ENCODE data around the gene MYPN. TPM values are rescaled to one million over a fixed set of nuclear protein-coding genes. Genes with fewer than 3 reads are reported as not detected.
"Not testable (repeated sequence)": the region's sequence is repeated elsewhere in the genome, so short reads cannot be mapped to it uniquely, and the experiment has no call there.

The MYPN gene, protein sequence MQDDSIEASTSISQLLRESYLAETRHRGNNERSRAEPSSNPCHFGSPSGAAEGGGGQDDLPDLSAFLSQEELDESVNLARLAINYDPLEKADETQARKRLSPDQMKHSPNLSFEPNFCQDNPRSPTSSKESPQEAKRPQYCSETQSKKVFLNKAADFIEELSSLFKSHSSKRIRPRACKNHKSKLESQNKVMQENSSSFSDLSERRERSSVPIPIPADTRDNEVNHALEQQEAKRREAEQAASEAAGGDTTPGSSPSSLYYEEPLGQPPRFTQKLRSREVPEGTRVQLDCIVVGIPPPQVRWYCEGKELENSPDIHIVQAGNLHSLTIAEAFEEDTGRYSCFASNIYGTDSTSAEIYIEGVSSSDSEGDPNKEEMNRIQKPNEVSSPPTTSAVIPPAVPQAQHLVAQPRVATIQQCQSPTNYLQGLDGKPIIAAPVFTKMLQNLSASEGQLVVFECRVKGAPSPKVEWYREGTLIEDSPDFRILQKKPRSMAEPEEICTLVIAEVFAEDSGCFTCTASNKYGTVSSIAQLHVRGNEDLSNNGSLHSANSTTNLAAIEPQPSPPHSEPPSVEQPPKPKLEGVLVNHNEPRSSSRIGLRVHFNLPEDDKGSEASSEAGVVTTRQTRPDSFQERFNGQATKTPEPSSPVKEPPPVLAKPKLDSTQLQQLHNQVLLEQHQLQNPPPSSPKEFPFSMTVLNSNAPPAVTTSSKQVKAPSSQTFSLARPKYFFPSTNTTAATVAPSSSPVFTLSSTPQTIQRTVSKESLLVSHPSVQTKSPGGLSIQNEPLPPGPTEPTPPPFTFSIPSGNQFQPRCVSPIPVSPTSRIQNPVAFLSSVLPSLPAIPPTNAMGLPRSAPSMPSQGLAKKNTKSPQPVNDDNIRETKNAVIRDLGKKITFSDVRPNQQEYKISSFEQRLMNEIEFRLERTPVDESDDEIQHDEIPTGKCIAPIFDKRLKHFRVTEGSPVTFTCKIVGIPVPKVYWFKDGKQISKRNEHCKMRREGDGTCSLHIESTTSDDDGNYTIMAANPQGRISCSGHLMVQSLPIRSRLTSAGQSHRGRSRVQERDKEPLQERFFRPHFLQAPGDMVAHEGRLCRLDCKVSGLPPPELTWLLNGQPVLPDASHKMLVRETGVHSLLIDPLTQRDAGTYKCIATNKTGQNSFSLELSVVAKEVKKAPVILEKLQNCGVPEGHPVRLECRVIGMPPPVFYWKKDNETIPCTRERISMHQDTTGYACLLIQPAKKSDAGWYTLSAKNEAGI (N-terminal part only)
- total RNA-seq = 196 TPM
- long read RNA-seq, partial matches to known transcripts = 115 of 140 reads
- long read RNA-seq, other reads (novel, unspliced or antisense) = 25 of 140 reads

DNA sequence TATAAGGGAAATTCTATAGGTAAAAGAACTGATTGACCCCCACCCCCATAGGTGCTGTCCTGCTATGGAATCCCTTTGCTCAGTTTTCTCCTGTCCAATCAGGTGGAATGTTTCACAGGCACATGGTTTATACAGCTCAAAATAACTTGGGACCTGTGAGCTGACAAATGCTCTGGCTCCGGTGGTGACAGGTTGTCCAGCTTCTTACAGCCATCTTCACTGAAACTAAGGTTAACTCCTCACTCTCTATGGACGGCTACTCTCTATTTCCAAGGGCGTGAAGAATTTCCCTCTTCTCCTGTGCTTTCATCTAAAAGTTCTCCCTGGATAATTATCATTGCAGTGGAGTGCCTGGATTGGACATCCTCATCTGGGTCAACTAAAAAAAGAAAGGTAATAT, at the start of gene MYPN:
MYPN (plus strand) TSS at position 158 of the 400 bp plus-strand sequence. CDS start 11,951 bp downstream, outside the sequence.
- no peak for DNase-seq (ENCODE audit: low spot score)
- intact Hi-C loops (cut with DNase I) = no loop called here

DNA sequence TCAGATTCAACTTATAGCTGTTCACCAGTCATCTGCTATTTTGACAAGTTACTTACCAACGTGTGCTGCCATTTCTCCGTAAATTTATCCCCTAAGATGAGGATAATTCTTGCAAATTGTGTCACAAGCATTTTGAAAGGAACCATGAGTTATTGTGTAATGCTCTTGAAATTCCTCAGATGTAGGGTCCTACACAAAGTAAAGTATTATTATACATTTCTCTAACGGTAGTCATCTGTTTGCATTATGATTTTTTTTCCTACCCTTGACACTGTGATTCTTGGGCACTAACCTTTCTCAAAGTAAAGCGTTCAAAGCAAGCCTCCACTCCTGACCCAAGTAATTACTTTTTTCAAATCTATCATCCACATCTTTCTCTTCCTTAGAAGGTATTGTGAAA, 42.3 kb upstream of the MYPN start:
- intact Hi-C loops (cut with DNase I) = no loop called here
- no peak for DNase-seq (ENCODE audit: low spot score)

DNA sequence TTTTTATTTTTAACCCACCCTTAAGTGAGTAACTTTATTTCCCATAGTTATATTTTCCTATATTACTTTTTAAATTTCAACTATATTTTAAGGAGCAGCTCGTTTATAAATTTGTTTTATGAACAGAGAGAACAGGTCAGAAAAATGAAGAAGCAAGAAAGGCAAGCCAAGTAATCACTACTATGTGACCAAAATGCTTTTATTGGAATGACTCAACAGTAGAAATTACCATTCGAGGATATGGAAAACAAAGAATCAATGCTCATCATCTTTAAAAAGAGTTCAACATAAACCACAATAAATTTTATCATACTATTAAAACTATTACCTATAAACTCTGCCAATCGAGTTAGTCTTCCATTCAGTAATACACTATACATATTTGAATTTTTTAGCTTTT, 41.8 kb upstream of the MYPN start:
- DNase-seq (ENCODE audit: low spot score) = no peak
- intact Hi-C loops (cut with DNase I) = no loop called here

DNA sequence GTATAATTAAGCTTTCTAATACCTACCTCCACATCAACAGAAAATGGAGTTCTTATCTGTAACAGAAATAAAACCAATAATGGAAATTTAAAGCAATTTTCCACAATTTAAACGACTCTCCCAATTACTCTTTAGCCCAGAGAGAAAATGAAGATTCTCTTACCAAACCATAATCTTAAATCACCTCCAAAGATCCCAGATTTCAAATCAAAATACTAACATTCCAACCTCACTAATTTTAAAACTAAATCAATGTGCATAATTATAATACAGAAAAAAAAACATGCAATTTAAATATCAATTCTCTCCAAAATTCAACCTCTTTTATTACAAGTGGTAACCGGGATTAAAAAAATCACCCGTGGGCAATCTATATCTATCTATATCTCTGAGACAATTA, 35.7 kb upstream of the MYPN start:
- no peak for DNase-seq (ENCODE audit: low spot score)
- intact Hi-C loops (cut with DNase I) = loop anchor here (1.0 to 10.0 kb wide), 2 partner anchors 189 to 261 kb away; partner anchors contain the start of genes HNRNPH3, PBLD and SIRT1

DNA sequence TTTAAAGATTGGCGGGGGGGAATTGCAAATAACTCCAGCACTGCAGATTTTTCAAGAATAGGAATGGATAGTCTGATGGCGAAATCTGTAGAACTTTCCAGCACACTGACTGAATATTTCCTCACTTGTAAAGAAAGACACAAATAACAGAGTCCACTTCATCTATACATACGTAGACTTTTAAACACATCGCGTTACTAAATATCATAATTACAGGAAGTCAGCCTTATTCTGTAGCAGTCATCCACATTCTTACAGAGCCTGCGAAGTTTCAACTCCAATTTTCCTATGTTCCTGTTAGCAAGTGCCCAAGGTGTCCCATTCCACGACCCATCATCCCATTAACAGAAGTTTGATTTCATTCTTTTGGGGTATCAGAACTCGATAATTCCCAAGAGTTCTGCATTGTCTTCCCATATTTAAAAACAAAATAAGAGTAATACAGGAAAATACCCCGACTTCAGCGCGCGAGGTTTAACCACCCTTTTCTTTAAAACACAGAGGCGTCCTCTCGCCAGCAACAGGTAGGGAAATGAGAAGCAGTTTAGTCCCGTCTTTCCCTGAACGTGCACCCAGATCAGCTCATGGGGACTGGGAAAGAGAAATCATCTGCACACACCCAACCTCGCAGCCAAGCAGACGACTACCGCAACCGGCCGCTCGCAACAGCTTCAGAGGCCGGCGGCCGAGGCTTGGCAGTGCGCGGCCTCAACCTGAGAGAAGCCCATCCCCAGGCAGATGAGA, 35.1 kb upstream of the MYPN start:
- intact Hi-C loops (cut with DNase I) = loop anchor here (1.0 to 10.0 kb wide), 2 partner anchors 190 to 261 kb away; partner anchors contain the start of genes HNRNPH3, PBLD and SIRT1
- DNase-seq (ENCODE audit: low spot score) = no peak

DNA sequence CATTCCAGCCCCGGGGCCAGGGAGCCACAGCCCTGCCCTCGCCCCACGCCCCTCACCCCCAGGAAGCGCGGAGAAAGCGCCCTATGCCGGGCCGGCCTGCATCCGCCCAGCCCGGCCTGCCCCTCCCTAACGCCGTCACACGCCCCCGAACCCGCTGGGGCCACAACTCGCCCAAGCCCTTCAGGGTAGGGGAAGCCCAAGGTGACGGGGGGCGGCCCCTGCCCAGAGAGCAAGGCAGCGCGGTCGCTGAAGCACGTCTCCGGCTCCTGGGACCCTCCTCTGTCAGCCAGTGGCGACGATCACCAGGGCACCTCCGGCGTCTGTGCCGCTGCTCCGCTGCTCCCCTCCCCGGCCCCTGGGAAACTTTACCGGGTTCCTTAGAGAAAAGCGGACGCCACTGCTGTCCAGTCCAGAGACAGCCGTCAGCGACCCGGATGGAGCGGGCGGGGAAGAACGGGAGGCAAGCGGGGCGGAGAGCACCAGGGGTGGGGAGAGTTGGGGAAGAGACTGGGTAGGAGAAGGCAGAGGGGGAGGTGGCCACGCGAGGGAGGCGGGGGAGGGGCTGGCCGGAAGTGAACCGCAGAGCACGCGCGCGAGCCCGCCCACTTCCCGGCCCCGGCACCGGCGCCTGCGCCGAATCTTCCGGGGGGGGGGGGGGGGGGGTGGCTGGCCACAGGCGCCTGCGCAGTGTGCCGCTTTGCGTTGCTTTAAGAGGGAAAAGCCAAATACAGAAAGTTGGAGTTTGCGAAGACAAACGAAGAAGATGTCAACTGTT, 34.3 kb upstream of the MYPN start, which contains the start of gene HERC4:
HERC4 (minus strand) TSS at position 509 of the 775 bp plus-strand sequence. CDS start 2,175 bp downstream, outside the sequence.
- intact Hi-C loops (cut with DNase I) = loop anchor here (1.0 to 10.0 kb wide), 2 partner anchors 191 to 260 kb away; partner anchors contain the start of genes HNRNPH3, PBLD and SIRT1
- peak; percentile 98 for DNase-seq (ENCODE audit: low spot score)

DNA sequence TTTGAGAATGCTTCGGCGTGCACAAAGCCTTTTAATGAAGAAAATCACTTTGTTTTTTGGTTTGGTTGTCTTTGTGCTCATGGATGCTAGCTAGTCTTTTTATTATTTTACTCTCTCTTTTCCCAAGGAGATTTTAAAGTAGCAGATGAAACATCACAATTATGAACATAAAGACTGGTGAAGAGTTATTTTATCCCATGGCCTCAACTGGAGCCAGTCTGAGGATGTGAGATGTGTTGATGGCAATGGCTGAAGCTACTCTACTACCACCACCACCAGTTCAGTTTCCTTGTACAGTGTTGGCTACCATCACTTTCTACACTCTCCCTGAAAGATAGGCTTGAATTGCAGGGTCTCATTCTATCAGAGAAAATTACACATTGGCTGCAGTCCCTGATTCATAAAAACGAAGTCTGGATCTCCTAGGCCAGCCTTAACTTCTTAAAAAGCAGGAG, 33.7 kb upstream of the MYPN start:
- DNase-seq (ENCODE audit: low spot score) = no peak
- intact Hi-C loops (cut with DNase I) = loop anchor here (10.0 kb wide), 1 partner anchor 259 kb away; the partner anchor contains the start of genes HNRNPH3 and PBLD

DNA sequence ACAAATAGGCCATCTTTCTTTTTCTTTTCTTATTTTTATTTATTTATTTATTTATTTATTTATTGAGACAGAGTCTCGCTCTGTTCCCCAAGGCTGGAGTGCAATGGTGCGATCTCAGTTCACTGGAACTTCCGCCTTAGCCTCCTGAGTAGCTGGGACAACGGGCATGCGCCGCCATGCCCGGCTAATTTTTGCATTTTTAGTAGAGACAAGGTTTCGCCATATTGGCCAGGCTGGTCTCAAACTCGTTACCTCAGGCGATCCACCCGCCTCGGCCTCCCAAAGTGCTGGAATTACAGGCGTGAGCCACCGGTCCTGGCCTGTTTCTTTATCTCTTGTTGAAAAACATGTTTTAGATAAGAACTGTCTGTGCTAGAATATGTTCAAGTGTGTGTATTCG, 33.2 kb upstream of the MYPN start:
- intact Hi-C loops (cut with DNase I) = loop anchor here (10.0 kb wide), 1 partner anchor 259 kb away; the partner anchor contains the start of genes HNRNPH3 and PBLD
- not testable (repeated sequence) for DNase-seq (ENCODE audit: low spot score)

DNA sequence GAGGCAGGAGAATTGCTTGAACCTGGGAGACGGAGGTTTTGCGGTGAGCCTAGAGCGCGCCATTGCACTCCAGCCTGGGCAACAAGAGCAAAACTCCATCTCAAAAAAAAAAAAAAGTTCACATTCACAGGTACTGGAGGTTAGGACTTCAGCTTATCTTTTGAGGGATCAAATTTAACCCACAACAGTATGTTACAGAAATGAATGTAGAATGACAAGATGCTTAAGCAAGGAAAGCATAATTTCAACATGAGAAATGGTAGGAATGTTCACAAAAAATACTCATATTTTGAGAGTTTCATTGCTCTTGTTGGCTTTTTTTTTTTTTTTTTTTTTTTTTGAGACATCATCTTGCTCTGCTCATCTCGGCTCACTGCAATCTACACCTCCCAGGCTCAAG, 32.3 kb upstream of the MYPN start:
- no peak for DNase-seq (ENCODE audit: low spot score)
- intact Hi-C loops (cut with DNase I) = loop anchor here (10.0 kb wide), 1 partner anchor 258 kb away; the partner anchor contains the start of genes HNRNPH3 and PBLD

DNA sequence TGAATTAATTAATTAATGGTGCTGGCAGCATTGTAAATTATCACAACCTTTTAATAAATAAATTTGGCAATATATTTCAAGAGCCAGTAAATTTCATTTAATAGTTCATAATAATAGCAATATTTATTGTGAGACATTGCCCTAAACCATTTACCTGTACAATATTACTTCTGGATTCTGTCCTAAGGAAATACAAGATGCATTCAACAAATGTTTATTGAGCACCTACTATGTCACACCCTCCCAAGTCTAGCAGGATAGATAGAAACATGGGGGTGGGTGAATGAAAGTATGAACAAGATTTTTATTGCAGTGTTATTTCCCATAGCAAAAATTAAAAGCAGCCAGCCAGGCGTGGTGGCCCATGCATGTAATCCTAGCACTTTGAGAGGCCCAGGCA, 29.9 kb upstream of the MYPN start:
- intact Hi-C loops (cut with DNase I) = loop anchor here (10.0 kb wide), 1 partner anchor 255 kb away; the partner anchor contains the start of genes HNRNPH3 and PBLD
- no peak for DNase-seq (ENCODE audit: low spot score)

DNA sequence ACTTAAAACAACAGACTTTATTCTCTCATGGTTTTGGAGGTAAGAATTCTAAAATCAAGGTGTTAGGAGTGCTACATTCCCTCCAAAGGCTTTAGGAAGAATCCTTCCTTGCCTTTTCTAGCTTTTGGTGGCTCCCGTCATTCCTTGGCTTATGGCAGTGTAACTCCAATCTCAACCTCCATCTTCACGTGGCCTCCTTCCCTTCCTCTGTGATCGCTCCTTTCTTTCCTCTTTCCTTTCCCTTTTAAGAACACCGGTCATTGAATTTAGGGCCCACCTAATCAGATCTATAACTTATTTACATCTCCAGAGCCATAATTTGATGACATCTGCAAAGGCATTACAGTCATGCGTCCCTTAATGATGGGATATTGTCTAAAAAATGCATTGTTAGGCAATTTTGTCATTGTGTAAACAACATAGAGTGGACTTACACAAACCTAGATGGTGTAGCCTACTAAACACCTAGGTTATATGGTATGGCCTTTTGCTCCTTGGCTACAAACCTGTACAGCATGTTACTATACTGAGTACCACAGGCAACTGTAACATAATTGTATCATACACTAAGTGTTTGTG, 28.3 kb upstream of the MYPN start:
- intact Hi-C loops (cut with DNase I) = no loop called here
- no peak for DNase-seq (ENCODE audit: low spot score)

DNA sequence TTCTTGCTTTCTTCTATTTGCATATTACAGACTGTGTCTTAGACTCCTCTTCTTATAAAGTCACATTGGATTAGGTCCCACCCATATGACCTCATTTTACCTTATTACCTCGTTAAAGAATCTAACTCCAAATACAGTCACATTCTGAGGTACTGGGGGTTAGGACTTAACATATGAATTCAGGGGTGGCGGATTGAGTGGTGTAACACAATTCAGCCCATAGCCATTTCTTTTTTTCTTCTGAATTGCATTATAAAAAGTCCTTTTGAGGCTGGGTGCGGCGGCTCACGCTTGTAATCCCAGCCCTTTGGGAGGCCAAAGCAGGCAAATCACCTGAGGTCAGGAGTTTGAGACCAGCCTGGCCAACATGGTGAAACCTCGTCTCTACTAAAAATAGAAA, 27.4 kb upstream of the MYPN start:
- DNase-seq (ENCODE audit: low spot score) = no peak
- intact Hi-C loops (cut with DNase I) = loop anchor here (2.0 kb wide), 1 partner anchor 221 kb away; no protein-coding TSS in a partner anchor

DNA sequence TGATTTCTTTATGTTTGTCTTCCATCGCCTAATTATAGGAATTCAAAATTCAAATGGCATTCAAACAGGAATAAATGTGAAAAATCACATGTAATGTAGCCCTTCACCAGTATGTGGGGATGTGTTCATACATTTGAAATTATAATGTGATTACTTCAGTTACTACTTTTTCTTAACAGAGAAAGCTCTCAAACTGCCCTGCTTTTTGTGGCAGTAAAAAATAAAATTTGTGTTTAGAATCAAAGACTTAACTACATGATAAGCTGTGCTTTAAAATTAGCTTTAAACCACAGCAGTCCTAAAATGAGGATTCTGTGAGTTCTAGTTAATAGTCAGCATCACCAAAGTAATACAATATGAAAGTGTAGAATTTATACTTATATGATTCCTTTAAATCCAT, 26.4 kb upstream of the MYPN start:
- intact Hi-C loops (cut with DNase I) = loop anchor here (2.0 kb wide), 1 partner anchor 220 kb away; no protein-coding TSS in a partner anchor
- DNase-seq (ENCODE audit: low spot score) = no peak

DNA sequence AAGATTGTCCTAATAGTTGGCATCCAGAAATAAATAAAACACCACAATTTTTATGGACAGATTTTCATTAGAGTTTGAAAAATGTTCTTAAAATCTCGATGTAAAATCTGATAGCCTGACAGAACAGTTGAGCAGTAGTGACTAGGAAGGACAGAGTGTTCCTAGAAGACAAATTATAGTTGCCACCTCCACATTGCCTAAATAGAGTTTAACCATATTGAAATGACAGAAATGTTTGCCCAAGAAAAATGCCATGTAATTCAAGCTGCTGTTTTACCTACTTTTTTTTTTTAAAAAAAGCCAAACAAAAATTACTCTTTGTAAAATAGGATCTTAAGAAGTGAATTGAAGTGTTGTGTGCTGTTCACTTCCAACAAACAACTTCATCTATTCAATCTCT, 25.3 kb upstream of the MYPN start:
- no peak for DNase-seq (ENCODE audit: low spot score)
- intact Hi-C loops (cut with DNase I) = loop anchor here (2.0 kb wide), 2 partner anchors 71 to 219 kb away; no protein-coding TSS in a partner anchor

DNA sequence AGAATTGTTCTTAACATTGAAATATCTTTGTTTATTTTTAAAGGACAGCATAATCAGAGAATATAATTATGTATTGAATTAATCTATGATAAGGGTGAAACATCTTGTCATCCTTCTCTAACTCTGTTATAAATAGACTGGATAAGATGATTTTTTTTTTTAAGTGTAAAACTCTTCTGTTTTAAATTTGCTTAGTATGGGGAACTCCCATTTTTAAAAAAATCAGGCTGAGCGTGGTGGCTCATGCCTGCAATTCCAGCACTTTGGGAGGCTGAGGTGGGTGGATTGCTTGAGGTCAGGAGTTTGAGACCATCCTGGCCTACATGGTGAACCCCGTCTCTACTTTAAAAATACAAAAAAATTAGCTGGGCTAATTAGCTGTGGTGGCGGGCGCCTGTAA, 24.8 kb upstream of the MYPN start:
- DNase-seq (ENCODE audit: low spot score) = no peak

DNA sequence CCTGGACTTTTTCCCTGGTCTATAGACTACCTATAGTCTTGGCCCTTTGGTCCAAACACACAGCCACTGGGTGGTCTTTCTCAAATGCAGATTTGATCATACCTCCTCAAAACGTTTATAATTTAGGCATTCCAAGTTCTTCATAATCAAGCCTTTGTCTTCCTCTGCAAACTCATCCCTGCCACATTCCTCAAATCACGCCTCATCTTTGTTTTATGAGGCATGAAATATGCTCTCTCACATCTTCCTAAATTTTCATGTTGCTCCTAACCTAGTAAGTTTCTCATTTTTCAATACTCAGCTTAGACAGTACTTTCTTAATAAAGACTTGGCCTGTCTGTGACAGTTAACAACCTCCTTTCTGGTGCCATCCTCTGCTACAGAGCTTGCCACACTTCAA, 23.3 kb upstream of the MYPN start:
- intact Hi-C loops (cut with DNase I) = no loop called here

More for the DNA sequence above, 24.8 kb upstream of the MYPN start:
- intact Hi-C loops (cut with DNase I) = loop anchor here (2.0 kb wide), 1 partner anchor 70 kb away; no protein-coding TSS in a partner anchor

More for the DNA sequence above, 23.3 kb upstream of the MYPN start:
- no peak for DNase-seq (ENCODE audit: low spot score)
